ENCODE data around the gene MDK.

The MDK gene

DNA sequence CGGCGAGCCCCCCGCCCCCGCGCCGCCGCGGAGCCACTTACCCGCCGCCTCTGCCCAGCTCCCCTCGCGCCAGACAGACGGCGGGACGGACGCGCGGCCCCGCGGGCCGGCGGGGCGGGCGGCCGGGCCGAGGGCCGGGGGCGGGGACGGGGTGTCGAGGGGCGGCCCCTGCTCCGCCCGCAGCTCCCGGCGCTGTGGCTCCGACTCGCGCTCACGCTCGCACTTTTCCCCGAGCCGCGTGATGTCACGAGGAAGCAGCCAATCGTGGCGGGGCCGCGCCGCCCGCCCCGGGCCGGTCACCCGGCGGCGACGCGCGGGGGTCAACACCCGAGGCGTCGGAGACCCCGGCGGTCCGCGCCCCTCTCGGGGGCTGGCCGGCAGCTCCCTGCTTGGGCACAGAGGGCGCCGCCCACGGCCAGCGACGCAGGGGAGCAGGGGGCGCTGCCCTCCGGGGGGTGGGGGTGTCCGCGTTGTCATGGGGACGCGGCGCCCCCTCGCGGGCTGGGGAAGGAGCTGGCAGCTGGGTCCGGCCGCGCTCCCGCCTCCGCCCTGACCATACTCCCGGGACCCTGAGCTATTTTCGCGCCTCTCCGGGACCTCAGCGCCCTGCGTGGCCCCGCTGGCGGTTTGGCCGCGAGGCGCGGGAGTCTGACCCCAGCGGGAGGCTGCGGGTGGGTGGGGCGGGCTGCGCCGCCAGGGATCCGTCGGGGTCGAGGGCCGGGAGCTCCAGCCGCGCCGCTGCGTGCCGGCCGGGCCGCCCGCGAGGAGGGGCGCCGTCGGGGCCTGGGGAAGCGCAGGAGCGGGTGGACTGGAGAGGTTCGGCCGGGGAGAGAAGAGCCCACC lies 10.3 kb downstream of the MDK start, which contains the start of gene CHRM4:
Gene CHRM4 (minus strand): TSS at position 199 of the 843 bp plus-strand sequence. CDS start 5,219 bp downstream, outside the sequence.
- TF ChIP-seq CTCF (IDR thresholded peaks at IDR 0.05; ENCODE audit: low read depth, low read length, missing control alignments) = peak; percentile 31
- no peak for DNase-seq (ENCODE audit: low read depth)
- peak within 1 kb of the TSS; percentile 36 for H3K4me3 ChIP-seq (ENCODE audit: low read depth, low read length)
- in situ Hi-C loops (cut with HindIII; ENCODE audit: low sequenced_read_pairs) = no loop called here

GRCh38 chr11:46392421-46393230 lies 11.2 kb downstream of the MDK start:
- no peak for TF ChIP-seq CTCF (IDR thresholded peaks at IDR 0.05; ENCODE audit: low read depth, low read length, missing control alignments)
- in situ Hi-C loops (cut with HindIII; ENCODE audit: low sequenced_read_pairs) = no loop called here
- peak; percentile 39 for DNase-seq (ENCODE audit: low read depth)

DNA sequence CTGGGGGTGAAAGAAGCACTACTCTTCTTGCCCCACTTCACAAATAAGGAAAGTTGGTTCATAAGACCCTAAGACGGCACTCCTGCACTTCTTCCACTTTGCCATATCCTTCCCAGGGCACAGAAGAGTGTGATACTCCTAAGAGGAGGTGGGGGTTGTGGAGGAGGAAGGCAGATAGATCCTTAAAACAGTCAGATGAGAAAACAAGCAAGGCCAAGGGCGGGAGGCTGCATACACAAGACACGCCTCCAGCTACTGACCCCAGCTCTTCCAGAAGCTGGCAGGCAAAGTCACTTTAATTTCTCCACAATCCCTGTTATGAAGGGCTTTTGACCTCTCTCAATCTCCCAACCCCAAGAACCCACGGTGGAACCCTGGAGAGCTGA lies 11.8 kb downstream of the MDK start:
- no peak for DNase-seq (ENCODE audit: low read depth)
- no peak for TF ChIP-seq CTCF (IDR thresholded peaks at IDR 0.05; ENCODE audit: low read depth, low read length, missing control alignments)
- no peak overlapping the region for H3K4me3 ChIP-seq (ENCODE audit: low read depth, low read length)
- in situ Hi-C loops (cut with HindIII; ENCODE audit: low sequenced_read_pairs) = no loop called here

More at GRCh38 chr11:46392421-46393230, 11.2 kb downstream of the MDK start:
- peak overlapping the region; percentile 36 for H3K4me3 ChIP-seq (ENCODE audit: low read depth, low read length)

DNA sequence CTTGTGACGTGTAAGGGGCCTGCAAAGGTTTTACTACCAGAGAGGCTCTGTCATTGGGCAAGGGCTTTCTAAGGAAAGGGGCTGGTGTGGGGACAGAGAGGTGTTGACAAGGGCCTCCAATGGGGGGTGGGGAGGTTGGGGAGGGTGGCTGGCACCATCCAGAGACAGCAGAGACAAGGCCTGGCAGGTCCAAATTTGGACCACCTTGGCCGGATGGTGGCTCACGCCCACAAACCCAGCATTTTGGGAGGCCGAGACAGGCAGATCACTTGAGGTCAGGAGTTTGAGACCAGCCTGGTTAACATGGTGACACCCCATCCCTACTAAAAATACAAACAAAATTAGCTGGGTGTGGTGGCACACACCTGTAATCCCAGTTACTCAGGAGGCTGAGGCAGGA lies 12.3 kb downstream of the MDK start:
- no peak for TF ChIP-seq CTCF (IDR thresholded peaks at IDR 0.05; ENCODE audit: low read depth, low read length, missing control alignments)

DNA sequence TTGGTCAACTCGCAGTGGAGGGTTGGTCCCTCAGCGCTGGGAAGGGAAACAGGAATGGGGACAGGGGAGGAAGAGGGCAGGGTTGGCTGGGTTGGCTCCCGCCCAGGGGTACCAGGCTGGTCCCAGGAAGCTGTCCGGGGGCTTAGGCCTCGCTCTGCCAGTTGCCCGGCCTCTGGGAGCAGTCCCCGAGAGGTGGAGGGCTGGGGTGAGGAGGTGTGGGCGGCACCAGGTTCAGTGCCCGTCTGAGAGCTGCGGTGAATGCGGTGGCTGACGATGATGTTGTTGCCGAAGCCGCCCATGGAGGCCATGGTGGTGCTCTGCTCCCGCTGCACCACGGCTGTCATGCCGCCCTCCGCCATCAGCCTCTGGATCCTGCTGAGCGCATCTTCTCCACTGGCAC lies 16.1 kb downstream of the MDK start:
- no peak for TF ChIP-seq CTCF (IDR thresholded peaks at IDR 0.05; ENCODE audit: low read depth, low read length, missing control alignments)
- in situ Hi-C loops (cut with HindIII; ENCODE audit: low sequenced_read_pairs) = no loop called here
- no peak overlapping the region for H3K4me3 ChIP-seq (ENCODE audit: low read depth, low read length)
- no peak for DNase-seq (ENCODE audit: low read depth)

More for the DNA sequence above, 12.3 kb downstream of the MDK start:
- no peak for DNase-seq (ENCODE audit: low read depth)
- in situ Hi-C loops (cut with HindIII; ENCODE audit: low sequenced_read_pairs) = no loop called here
- no peak overlapping the region for H3K4me3 ChIP-seq (ENCODE audit: low read depth, low read length)

All from astrocyte of the cerebellum (primary cell).